ENCODE data around the gene TBC1D14.

The TBC1D14 gene

DNA sequence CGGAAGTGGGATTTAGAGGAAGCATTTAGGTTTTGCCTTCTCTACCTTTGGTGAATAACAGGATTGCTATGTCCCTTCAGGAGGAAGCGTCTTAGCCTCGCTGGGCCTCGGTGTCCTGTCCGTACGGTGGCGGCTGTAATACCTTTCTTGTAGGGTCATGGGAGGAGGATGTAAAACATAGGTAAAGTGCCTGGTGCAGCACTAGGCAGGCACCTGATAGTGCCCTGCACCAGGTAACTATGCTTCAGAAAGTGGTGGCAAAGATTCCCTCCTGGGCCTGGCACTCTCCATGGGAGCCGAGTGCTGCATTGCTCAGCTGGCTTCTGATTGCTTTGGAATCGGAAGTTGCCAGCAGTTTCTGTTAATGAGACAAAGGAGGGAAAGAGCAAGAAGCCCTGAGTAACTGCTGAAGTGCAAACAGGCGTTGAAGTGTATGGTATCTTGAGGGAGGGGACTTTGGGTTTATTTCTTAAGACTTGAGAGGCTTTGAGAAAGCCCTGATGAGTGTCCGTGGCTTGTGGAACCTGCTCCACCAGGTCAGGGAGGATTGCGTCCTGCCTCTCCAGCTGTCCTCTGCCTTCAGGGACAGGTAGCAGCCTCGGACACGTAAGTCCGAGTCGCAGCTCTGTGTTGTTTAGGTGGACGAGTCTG is 45.8 kb downstream of the TBC1D14 start:
- DNase-seq: no peak

DNA sequence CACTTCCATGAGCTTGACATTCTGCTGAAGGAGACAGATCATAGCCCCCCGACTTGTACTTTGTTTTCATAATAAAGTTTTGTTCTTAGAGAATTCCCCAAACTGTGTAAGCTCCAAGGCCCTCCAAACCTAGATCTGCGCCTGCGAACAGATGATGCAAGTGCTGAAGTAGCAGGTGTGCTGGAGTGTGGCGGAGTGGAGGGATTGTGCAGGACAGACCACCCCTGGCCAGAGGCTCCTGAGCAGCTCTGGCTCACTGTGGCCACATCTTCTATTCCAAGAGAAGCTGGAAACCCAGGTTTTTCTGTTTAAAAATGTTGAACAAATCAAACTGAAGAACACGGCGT is 46.4 kb downstream of the TBC1D14 start:
- no peak for DNase-seq

DNA sequence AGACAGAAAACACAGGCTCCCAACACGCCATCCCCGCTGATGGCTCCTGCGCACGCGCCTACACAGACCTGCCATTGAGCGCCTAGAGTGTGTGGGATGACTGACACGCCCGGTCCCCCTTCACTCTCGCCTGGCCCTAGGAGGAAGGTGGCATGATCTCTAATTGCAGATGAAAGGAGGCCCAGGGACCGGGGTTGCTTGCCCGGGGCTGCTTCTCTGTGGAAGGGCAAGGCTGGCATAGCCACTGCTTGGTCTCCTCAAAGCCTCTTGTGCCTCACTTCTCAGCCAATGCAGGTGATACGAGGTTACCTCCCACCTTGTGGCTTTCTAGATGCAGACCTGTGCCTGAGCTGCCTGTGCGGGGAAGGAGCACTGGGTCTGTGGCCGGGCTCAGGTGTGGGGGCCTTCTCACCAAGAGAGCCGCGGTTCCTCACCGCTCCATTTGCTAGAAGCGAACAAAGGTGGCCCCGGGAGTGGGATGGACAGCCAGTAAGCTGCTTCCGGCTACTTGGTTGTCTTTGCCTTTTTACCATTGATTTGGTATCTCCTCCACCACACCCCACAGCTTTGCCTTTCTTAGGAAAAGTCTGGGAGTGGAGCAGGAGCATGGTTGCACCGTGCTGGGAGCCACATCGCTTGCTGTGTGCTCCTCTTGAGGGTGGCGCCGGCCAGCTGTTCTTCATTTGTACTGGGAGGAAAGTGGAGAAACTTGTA is 47.0 kb downstream of the TBC1D14 start:
- no peak for DNase-seq

DNA sequence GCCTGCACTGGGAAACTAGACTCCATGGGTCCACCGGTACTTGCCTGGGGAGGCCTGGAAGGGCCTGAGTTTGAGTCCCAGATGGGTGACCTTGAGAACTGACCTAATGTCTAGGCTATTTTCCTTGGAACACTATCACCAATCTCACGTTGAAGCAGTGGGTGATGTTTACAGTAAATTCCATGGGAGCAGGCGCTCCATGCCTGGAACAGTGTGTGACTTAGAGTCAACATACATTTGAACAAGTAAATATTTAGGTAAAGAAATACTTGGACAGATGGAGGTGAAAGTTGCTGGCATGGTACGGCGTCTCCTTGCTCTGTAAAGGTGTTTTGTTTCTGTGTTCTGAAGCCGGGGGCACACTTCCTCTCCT is 47.5 kb downstream of the TBC1D14 start:
- no peak for DNase-seq

DNA sequence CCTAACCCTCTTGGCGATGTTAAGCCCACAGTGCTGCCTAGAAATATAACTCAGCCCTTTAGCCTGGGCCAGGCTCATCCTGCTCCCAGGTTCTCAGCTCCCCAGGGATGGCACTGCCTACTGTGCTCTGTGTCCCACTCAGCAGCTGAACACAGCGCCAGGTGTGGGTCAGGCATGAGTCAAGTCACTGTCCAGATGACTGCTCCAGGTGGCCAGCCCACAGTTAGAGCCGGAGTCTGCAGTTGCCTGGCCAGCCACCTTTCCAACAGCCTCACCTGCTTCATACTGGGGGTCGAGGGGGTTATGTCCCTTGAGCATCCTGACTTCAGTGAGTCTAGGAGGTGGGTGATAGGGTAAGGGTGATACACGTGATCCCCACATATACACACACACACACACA is 48.4 kb downstream of the TBC1D14 start:
- DNase-seq: no peak

DNA sequence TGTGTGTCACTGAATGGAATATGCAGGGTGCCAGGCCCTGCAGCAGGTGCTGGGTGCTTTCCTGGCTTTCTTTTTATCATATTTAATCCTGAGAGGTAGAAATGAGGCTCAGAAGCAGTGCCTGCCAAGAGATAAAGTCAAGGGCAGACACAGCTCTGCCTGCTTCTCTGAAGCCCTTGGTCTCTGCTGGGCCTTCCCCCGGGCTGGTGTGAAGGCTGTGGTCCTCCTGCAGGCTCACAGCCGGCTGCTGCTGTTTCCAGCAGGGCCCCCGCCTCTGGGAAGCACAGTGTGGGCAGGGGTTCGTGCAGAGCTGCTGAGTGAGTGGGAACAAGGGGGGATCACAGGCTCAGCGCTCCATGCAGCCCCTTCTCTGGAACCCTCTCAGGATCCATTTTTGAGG is 49.6 kb downstream of the TBC1D14 start:
- no peak for DNase-seq

DNA sequence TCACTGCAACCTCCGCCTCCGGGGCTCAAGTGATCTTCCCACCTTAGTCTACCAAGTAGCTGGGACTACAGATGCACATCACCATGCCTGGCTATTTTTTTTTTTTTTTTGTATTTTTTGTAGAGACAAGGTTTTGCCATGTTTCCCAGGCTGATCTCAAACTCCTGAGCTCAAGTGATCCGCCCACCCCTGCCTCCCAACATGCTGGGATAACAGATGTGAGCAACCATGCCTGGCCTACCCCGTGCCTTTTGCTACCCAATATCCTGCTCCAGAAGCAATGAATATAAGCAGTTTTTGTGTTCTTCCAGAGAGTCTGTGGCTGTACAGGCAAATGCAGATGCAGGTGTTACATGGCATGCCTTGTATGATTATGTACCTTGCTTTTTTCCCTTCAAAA is 50.5 kb downstream of the TBC1D14 start:
- DNase-seq: no peak

DNA sequence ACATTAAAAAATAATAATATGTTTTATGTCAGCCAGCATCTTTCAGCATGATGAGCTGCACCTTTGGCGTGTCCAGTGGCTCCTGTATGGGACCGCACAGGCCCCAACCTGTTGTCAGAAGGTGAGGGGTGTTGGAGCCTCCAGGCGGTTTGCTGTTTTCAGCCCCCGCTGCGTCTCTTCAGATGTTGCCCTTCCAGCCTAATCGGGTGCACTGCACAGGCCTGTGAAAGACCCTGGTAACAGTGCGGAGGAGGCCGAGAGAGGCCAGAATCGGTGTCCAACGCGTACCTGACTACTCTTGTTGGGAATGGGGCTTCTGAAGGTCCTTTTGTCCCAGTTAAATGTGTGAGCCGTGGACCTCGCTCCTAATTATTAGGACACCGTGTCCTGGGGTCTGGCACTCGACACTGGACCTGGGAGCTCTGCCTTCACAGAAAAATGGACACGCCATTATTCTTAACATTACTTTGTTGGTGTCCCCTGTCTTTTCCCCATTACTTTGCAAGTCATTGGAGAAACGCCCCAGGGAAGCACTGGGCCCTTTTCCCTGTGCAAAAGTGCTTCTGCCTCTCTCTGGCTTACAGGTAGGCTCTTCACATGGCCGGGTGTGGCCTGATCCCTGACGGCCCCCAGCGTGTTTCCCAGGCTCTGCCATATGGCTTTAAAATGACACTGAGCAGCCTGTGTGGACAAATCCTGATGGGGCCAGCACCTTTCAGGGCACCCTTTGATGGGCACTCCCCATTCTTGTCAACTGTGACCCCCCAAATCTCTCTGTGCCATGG is 51.2 kb downstream of the TBC1D14 start:
- DNase-seq: no peak

DNA sequence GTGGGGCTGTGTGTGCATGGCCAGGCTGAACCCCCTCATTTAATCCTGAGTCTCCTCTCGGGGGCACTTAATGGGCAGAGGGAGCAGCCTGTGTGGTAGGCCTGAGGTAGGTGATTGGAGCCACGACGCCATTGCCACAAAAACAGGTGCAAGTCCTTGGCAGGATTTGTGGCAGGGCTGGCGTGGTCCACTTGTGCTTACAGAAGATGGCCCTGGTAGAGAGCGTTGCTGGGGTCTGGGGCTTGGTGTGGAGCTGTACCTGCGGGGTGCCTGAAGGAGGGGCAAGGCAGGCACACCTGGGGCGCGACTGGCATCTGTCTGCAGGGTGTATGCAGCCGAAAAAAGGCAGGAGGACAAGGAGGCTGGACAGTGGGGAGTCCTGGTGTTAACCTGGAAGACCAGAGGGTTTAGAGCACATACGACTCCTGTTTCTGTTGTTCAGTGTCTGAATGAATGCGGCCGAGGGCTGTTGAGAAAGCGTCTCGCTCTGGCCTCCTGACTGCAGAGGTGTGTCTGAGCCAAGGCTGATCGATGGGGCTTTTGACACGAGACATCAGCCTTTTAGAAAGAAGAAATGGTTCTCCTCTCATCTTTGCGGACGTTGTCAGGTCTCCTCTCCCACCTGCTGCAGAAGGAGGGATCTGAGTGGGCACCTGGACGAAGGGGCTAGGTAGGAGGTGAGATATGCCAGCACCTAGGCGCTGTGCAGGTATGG is 52.0 kb downstream of the TBC1D14 start:
- DNase-seq: no peak

DNA sequence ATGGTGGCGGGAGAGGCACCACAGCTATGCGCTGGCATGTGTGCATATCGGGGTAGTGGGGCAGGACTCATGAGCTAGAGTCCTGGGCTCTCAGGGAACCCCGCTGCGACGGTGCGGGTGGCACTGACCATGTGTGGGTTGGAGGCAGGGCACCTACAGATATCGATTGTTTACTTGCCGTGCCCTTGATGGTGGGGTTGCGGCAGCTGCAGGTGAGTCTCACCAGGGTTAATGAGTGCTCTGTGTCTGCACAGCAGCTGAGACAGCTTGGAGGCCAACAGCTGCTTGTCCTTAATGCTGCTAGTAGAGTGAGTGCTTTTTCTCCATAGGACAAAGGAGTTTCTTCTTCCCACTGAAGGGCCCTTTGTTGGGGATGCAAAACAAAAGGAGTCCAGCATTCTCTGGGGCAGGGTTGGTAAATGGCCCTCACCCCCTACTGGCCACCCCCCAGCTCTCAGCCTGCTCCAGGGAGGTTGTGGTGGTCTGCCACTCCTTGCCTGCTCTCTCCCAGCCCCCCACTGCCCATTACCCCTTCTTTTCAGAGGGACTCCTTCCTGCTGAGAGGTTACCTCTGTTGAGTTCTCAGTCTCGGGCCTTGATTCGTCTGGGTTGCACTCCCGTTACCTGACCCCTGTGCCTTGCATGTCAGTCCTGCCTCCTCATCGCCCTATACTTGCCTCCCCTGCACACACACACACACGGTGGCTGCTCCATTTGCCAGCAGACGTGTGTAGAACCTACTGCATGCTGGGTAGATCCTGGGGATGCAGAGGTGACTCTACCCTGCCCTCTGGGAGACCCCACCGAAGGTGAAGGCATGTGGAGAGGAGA is 52.8 kb downstream of the TBC1D14 start:
- no peak for DNase-seq

DNA sequence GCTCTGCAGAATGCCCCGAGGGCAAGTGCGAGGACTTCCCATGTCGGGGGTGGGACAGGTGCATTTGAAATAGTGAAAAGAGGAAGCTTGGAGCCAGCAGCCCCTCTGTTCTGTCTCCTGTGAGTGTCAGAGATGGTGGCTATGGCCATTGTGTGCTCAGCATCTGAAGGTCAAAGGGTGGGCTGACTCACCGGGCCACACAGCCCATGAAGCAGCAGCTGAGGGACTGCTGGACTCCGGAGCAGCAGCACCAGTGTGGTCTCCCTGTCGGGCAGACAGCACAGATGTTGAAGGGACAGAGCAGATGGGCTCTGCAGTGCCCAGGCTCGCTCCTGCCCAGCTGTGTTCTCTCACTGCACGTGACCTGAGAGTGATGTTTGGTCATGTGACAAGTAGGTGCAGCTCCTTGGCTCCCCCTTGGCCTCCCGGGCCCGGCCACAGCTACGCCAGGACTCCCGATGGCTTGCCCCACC is 53.5 kb downstream of the TBC1D14 start:
- DNase-seq: no peak

DNA sequence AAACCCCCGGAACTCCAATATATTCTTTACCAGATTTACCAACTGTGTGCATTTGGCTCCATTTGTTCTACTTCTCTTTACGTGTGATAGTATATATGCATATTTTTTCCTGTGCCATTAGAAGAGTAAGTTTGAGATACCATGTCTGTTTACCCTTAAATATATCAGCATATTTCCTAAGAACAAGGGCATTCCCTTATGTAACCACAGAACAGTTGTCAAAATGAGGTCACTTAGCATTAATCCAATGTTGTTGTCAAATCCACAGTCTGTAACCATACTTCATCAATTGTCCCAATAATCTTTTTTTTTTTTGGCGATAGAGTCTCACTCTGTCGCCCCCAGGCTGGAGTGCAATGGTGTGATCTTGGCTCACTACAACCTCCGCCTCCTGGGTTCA is 55.2 kb downstream of the TBC1D14 start:
- no peak for DNase-seq

DNA sequence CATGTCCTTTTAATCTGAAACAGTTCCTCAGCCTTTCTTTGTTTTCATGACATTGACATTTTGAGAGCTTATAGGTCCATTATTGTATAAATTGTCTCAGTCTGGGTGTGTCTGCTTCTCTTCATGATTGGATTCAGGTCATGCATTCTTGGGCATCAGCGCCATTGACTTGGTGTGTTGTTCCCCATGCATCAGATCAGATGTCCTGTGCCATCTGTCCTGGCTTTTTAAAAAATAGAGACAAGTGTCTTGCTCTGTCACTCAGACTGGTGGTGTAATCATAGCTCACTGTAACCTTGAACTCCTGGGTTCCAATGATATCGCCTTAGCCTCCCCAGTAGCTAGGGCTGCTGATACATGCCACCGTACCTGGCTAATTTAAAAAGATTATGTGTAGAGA is 55.7 kb downstream of the TBC1D14 start:
- no peak for DNase-seq

DNA sequence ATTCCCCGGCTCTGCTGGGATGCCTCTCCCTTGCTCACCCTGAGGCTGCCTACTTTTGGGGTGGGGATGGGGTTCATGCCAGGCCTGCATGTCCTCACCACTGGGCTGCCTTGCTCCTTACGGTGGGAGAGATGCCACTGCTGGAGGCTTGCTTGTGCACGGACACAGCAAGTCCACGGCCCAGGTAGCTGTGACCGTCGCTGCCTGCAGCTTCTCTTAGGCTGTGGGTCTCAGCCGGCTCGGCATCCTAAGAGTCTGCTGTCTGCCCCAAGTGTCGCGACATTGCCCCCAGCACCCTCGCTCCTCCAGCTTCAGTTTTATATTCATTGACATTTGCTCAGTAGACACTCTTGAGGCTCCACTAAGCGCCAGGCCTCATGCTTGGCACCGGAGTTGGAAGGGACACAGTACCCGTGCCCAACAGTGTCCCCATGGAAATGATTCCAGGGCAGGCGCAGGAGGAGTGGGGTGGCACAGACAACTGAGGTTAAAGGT is 58.3 kb downstream of the TBC1D14 start:
- DNase-seq: no peak

DNA sequence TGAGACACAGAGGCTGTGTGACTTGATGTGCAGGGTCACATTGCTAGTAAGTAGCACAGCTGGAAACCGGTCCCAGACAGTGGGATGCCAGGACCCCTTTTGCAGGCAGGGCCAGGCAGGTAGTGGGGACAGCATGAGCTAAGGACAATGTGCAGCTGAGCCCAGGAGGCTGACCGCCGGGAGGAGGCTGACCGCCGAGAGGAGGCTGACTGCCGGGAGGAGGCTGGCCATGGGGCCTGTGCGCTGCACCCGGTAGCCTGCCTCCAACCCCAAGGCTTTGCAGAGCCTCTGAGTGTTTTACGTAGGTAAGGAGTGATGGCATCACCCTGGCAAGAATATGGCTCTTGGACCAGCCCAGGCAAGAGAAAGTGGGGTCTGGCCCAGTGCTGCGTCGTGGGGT is 58.9 kb downstream of the TBC1D14 start:
- DNase-seq: no peak

DNA sequence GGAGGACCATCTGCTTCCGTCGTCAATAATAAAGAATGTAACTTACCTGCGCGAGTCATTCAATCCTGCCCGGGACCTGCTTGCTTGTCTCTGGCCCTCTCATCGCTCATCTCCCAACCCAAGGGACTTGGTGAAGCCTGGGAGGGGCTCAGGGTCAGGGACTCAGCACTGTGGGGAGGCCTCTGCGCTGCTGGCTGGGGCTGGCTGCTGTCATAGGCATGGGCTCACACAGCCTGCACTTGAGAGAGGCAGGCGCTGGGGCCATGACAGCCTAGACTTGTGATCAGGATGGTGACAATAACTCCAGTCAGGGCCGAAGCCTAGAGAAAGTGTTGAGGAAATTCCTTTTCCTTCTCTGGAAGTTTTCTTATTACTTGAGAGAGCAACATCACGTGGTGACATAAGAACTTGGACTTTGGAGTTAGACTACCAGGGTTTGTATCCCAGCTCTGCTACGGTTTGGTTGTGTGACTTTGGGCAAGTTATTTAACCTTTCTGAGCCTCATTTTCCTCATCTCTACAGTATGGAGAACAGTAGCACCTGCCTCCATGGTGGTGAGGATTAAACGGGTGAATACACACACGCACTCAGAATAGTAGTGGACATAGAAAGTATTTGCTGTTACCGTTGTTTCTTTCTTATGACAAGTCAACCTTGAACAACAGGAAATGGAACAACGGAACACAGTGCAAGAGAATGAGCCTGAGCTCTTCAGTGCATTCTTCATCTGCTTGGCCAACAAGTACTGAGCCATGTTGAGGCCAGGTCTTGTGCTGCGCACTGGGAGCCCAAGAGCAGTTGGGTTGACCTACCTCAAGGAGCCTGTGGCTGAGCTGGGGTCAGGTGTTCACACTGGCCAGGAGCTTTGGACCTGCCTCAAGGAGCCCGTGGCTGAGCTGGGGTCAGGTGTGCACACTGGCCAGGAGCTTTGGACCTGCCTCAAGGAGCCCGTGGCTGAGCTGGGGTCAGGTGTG is 60.5 kb downstream of the TBC1D14 start:
- DNase-seq: no peak

DNA sequence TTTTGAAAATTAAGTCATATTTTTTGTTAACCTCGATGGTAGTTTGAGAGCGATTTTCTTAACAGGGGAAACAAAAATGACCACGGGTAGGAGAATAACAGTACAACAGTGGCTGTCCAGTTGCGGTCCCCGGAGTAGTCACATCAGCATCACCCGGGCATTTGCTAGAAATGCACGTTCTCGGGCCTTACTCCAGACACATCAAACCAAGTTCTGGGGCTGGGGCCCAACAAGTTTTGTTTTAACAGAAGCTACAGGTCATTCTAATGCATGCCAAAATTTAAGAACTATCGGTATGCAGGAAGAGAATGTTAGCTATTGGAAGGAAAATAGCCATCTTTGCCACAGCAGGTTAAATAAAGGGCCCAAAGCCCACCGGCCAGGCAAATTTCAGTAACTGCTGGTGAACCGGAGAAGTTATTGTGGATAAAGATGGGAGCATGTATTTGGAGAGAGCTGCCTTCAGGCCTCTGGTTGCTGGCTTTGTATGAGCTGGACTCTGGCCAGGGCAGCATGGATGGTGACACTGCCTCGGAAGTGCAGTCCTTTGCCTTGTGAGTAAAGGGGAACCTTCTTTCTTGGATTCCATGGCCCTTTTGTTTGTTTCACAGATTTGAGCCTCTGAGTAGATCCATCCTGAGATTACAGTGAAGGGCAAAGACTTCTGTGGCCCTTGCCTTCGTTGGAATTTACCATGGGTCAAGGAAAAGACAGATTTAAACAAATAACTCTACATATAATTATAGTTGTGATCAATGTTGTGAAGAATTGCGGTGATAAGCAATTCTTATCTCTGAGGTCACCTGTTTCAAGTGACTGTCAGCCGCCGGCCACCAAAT is 62.1 kb downstream of the TBC1D14 start:
- DNase-seq: no peak

DNA sequence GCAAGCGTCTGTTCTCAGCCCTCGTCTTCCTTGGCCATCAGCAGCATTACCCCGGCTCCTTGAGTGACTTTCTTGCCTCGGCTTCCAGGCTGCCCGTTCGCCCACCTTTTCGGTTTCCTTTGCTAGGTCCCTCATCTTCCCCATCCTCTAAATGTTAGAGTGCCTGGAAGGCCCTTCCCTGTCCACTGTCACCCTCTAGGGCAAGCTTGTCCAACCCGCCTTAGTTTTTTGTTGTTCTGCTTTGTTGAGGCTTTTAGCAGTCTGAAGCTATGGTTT is 62.7 kb downstream of the TBC1D14 start:
- no peak for DNase-seq

DNA sequence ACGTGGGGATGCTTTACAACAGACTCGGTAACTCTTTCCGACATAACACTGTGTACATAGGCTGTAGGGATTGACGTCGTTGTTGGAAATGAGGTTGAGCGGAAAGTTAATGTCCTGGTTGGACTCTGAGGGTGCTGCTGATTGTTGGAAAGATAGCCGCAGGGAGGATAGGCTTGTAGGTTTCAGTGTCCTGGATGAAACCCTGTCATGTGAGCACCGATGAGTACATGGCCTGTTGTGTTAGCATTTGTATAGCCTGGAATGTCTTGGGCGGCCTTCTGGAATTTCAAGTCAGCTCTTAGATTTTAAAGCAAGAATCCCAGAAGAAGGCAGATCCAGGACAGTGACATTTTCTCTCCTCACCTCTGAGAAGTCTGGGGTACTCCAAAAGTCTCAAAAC is 63.3 kb downstream of the TBC1D14 start:
- no peak for DNase-seq

DNA sequence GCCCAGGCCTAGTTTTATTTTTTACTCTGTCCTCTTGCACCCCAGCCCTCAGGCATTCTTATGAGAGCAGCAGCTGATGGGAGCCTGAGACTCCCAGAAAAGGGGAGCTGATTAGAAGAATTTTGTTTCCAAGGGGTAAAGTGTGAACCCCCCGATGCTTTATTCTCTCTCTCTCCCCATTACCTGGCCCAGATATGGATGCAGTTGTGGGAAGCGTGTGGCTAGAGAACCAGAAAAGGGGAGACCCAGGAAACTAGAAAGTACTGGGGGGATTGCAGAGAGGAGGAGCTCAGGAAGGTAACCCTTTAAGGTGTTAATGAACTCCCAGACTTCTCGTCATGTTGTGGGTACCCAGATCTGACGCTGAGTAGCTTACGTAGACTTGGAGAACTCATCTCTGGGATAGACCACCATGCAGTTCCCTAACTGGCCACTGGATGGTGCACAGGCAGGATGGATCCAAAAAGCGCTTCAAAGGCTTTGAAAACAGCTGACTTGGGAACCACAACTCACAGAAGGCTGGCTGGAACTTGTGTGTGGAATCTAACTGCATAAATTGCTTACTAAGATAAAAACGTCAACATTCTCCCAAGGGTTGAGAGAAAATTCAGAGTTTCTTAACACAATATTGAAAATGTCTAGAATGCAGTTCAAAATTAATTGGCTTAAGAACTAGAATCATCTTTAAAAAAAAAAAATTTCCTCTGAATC is 64.7 kb downstream of the TBC1D14 start:
- DNase-seq: peak; percentile 79
